ENCODE measurements around the gene TDRD10.

TDRD10 gene

DNA sequence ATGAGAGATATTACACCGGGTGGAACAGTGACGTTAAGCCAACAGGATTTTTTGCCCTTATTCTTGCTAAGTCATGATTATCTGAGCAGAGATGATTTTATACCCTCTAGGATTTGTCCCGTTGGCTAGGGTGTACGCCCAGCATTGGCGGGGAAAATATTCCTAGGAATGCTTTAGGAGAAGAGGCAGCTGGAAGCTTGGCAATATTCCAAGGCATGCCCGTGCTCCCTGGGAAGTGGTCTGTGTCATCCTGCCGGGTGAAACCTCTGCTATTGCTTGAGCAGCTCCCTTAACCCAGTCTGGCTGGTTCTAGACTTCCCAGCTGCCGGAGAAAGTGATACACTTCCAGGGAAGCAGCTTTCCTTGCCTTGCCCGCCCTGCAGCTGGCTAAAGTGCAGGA, 81.8 kb downstream of the TDRD10 start:
- DNase-seq: no peak

DNA sequence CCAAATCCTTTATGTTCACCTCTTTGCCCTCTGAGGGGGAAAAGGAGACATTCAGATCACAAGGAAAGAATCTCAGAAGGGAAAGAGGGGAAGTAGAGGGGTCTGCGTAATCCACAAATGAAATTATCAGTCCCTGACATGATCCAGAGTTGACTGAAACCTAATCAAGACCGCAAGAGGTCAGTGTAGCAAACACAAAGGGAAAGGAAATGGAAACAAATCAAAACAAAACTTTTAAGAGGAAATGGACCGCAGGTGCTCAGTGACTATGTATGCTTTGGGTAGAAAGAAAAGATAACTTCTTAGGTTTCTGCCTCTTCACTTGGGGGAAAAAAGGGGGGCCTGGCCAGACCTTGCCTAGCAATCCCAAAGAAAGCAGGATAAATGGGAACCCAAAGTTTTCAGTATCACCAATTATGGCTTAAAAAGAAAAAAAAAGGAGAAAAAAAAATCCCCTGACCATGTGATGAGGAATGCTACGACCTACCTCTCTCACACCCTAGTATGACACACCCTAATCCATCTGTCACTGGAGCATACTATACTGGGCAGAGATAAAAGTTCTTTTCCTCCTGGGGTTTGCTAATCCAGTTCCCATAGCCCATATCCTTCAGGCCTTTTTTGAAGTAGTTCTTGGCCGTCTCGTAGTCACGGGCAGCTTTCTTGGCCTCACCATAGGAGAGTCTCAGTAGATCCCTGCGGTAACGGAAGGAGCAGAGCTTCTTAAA, 82.4 kb downstream of the TDRD10 start:
- no peak for DNase-seq

DNA sequence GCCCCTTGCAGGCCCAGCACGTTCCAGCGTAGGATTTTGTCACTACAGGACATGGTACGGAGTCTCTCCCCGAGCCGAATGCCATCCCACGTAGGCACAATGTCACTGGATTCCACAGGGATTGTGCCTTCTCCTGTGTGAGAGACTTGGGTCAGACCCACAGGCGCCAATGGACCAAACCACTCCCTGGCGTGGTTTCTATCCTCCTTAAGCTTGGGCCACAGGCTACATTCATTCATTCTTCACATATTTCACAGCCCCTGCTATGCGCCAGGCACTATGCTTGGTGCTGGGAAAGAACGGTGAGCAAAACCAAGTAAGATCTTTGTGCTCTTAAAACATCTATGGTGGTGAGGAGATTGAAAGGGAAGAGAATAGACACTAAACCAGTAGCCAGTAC, 84.2 kb downstream of the TDRD10 start:
- no peak for DNase-seq

DNA sequence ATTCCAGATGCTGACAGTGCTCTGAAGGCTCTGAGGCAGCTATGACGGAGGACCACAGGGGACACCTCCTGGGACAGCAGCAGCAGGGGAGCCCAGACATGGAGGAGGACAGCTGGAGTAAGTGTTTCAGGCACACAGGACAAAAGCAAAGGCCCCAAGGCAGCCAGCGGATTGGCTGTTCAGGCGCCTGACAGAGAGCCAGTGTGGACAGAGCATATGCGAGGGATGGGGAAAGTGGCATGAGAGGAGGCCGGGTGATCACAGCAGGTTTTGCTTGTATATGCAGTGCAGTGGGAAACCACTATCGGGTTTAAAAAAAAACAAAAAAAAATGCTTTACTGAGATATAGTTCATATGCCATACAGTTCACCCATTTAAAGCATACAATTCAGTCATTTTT, 84.6 kb downstream of the TDRD10 start:
- DNase-seq: no peak

DNA sequence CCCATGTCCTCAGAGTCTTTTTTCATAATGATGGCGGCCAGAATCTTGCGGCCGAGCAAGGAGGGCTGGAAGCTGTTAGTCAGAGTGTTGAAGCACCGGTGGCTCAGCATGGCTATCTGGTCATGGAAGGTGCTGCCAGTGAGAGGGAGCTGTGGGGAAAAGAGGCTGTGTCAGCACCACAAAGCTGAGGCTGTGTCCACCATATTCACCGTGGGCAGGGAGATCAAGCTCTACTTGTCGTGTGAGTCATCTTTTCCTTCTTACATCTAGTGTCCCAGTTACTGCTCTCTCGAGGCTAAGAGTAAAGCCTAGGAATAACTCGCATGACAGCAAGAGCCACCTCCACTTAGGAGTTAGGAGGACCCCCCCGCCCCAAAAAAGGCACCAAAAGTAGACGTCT, 87.8 kb downstream of the TDRD10 start:
- DNase-seq: no peak

DNA sequence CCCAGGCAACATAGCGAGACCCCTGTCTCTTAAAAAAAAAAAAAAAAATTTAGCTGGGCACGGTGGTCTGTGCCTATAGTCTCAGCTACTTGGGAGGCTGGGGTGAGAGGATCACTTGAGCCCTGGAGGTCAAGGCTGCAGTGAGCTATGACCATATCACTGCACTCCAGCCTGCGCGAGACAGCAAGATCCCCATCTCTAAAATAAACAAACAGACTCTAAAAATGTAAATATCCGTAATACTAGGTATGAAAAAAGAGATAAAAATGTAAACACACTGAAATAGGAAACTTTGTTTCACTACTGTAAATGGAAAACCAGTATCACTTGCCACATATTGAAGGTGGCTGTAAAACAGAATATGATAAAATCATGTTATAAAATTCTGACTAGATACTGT, 88.7 kb downstream of the TDRD10 start:
- DNase-seq: no peak

DNA sequence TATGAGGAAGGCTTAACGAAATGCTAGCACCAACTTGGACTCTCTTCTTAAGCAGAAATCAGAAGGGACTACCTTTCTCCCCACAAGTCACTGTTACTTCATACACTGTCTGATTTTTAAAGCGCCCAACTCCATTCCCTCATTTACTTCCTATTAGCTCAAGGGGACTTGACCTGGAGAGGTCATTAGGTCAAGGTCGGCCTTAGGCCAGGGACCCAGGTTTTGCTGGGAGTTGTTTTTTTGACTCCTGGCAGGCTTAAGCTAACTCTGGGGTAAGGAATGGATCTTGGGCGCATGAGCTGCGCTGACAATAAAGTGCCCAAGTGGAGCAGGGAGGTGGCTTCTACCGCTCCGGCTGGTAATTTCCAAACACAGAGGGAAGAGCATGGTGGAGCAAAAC, 89.2 kb downstream of the TDRD10 start:
- DNase-seq: no peak

DNA sequence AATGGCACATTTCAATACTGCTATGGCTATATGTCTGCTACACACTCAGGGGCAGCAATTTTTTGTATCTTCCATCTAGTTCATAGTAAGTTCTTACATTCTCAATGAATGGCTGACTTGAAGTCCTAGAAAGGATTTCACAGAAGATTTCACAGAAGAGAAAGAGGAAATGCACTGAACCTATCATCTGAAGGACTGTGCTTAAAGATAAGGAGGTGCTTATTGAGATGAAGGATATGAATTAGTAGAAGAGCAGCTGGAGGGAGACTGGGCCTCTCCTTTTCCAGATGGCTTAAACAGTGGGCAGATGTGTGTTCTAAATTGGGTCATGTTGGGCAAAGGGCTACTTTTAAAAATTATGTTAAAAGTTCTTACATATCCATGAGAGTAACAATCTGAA, 91.4 kb downstream of the TDRD10 start:
- DNase-seq: no peak

DNA sequence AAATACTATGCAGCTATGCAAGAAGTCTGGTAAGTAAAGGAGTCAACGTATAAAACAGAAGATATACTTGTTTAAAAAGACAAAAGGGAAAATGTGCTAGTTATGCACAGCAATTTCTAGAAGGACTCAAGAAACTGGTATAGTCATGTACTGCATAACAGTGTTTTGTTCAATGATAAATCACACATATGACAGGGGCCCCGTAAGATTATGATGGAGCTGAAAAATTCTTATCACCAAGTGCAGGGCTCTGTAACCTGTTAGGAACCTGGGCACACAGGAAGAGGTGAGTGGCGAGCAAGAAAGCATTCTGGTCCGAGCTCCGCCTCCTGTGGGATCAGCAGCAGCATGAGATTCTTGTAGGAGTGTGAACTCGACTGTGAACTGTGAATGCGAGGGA, 92.8 kb downstream of the TDRD10 start:
- DNase-seq: no peak

DNA sequence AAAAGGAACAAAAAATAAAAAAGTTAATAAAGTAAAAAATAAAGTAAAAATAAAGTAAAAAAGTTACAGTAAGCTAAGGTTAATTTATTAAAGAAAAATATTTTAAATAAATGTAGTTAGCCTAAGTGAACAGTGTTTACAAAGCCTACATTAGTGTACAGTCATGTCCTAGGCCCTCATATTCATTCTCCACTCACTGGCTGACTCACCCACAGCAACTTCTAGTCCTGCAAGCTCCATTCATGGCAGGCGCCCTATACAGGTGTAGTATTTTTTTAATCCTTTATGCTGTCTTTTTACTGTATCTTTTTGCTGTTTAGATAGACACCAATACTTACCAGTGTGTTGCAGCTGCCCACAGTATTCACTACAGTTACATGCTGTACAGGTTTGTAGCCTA, 93.6 kb downstream of the TDRD10 start:
- DNase-seq: no peak

All from CD4-positive, alpha-beta T cell treated with Interleukin-12 subunit alpha and Interleukin-12 subunit beta, for 1 hour (primary cell).